ENCODE data around the gene PIAS4. TPM values are rescaled to one million over a fixed set of nuclear protein-coding genes. Genes with fewer than 3 reads are reported as not detected.

The PIAS4 gene
- total RNA-seq, 4 donors from 2014 or later = 23.0 to 32.4 (median 26.3) TPM

- Histone ChIP-seq H3K27me3 (no peaks in the 10 kb centered on the region), H3K4me1 (peaks cover 0 to 52% (median 22%) of the 10 kb centered on the region in 4 donors), H3K4me3 (no peak overlapping the region), H3K9me3 (no peaks in the 10 kb centered on the region), H3K36me3 (peaks cover 0 to 69% (median 3%) of the 10 kb centered on the region in 3 donors), H3K27ac (peak overlapping the region in 3 of 4 donors; percentile 34 to 81 (median 78))
- 83 to 84% methylated on average over 38 to 39 of the region's 40 CpGs for WGBS, 2 donors
- DNase-seq (ENCODE audit: low spot score in 2 of 2) = no peak
- TF ChIP-seq POLR2A (IDR thresholded peaks at IDR 0.05) = no peak
- no peak for TF ChIP-seq CTCF (IDR thresholded peaks at IDR 0.05)
- TF ChIP-seq EP300 (IDR thresholded peaks at IDR 0.05) = no peak
Observed at GRCh38 chr19:4038661-4039423, 31.3 kb downstream of the PIAS4 start.

- WGBS, 2 donors = 79 to 91% methylated on average over 12 to 14 of the region's 14 CpGs
- DNase-seq (ENCODE audit: low spot score in 2 of 2) = no peak
- Histone ChIP-seq H3K36me3 (peaks cover 0 to 54% (median 1%) of the 10 kb centered on the region in 3 donors), H3K27me3 (no peaks in the 10 kb centered on the region), H3K4me1 (peaks cover 0 to 65% (median 23%) of the 10 kb centered on the region in 4 donors), H3K9me3 (no peaks in the 10 kb centered on the region), H3K4me3 (no peak overlapping the region), H3K27ac (peak overlapping the region; percentile 3 to 90 (median 76))
- TF ChIP-seq CTCF (IDR thresholded peaks at IDR 0.05) (no peak), EP300 (IDR thresholded peaks at IDR 0.05) (no peak), POLR2A (IDR thresholded peaks at IDR 0.05) (no peak)
Observed at GRCh38 chr19:4042064-4042730, 34.7 kb downstream of the PIAS4 start.

GRCh38 chr19:4042731-4043082 lies 35.2 kb downstream of the PIAS4 start:
- no peak for TF ChIP-seq EP300 (IDR thresholded peaks at IDR 0.05)
- Histone ChIP-seq H3K27me3 (no peaks in the 10 kb centered on the region), H3K4me1 (peaks cover 0 to 67% (median 23%) of the 10 kb centered on the region in 4 donors), H3K9me3 (no peaks in the 10 kb centered on the region), H3K4me3 (no peak overlapping the region), H3K27ac (peak overlapping the region; percentile 3 to 90 (median 76)), H3K36me3 (peaks cover 0 to 54% (median 3%) of the 10 kb centered on the region in 3 donors)
- 59 to 83% methylated on average over 6 to 14 of the region's 14 CpGs for WGBS, 2 donors
- no peak for DNase-seq (ENCODE audit: low spot score in 2 of 2)

- H3K27me3 ChIP-seq = no peaks in the 10 kb centered on the region
- peaks cover 0 to 54% (median 6%) of the 10 kb centered on the region in 3 donors for H3K36me3 ChIP-seq
- TF ChIP-seq POLR2A (IDR thresholded peaks at IDR 0.05) (no peak), EP300 (IDR thresholded peaks at IDR 0.05) (no peak), CTCF (IDR thresholded peaks at IDR 0.05) (no peak)
- peak overlapping the region; percentile 66 to 90 (median 79) for H3K27ac ChIP-seq
- WGBS, 2 donors = 56 to 59% methylated on average over 8 to 11 of the region's 11 CpGs
- H3K4me3 ChIP-seq = no peak overlapping the region
- no peak for DNase-seq (ENCODE audit: low spot score in 2 of 2)
- H3K9me3 ChIP-seq = no peaks in the 10 kb centered on the region
- H3K4me1 ChIP-seq = peaks cover 0 to 60% (median 23%) of the 10 kb centered on the region in 4 donors
Observed at GRCh38 chr19:4043401-4043800, 35.9 kb downstream of the PIAS4 start.

- Histone ChIP-seq H3K9me3 (no peaks in the 10 kb centered on the region), H3K4me3 (no peak overlapping the region), H3K36me3 (peaks cover 0 to 49% (median 6%) of the 10 kb centered on the region in 3 donors), H3K27ac (peak overlapping the region; percentile 66 to 90 (median 79)), H3K4me1 (peaks cover 0 to 54% (median 23%) of the 10 kb centered on the region in 4 donors), H3K27me3 (no peaks in the 10 kb centered on the region)
- TF ChIP-seq POLR2A (IDR thresholded peaks at IDR 0.05) (no peak), EP300 (IDR thresholded peaks at IDR 0.05) (no peak), CTCF (IDR thresholded peaks at IDR 0.05) (no peak)
- WGBS, 2 donors = 50 to 58% methylated on average over 31 of the region's 31 CpGs
- DNase-seq (ENCODE audit: low spot score in 2 of 2) = no peak
Observed at GRCh38 chr19:4043966-4044715, 36.6 kb downstream of the PIAS4 start.
